Panc1 (cell line): ENCODE results near the gene GLB1L3. TPM values are rescaled to one million over a fixed set of nuclear protein-coding genes. Genes with fewer than 3 reads are reported as not detected.

Experiments
- ATAC-seq: fragments of 200-7000 bp; cut with Tn5 transposase; 2 replicates; pipeline ENCODE4 v1.9.1; 2020; ENCODE audit warnings: mild to moderate bottlenecking, moderate library complexity
- BruUV-seq: library from RNA; stranded (reverse); fragments of 400-500 nt; replicated peaks from 2 replicates; lab custom pipeline; 2021; lab: Mats Ljungman, UMichigan
- CTCF ChIA-PET: fragments of 300-600 bp; sonication (Branson Sonifier 250); formaldehyde crosslinking; loops from one replicate; lab custom pipeline; 2022; ENCODE audit warnings: antibody characterized with exemption; lab: Charles Lee
- POLR2A ChIA-PET: fragments of 300-600 bp; sonication (Branson Sonifier 250); formaldehyde crosslinking; loops from one replicate; lab custom pipeline; 2022; ENCODE audit warnings: antibody characterized with exemption; lab: Charles Lee
- DNase-seq: peaks from one replicate; pipeline ENCODE4 v3.0.0-alpha.2; 2010; ENCODE audit warnings: low read depth, low spot score
- H3K27ac ChIP-seq: 2 replicates; pipeline ENCODE4 v1.5.1; 2011; ENCODE audit warnings: mild to moderate bottlenecking, low read length, inconsistent platforms
- H3K27me3 ChIP-seq: fragments of 200-500 bp; sonication (Bioruptor generic); 2 replicates; pipeline ENCODE4 v1.6.0; 2014; ENCODE audit warnings: low read length, inconsistent platforms; ENCODE audit not compliant: control insufficient read depth, insufficient read depth
- H3K36me3 ChIP-seq: fragments of 200-500 bp; sonication (Bioruptor generic); 2 replicates; pipeline ENCODE4 v1.5.1; 2014; ENCODE audit warnings: inconsistent platforms, mild to moderate bottlenecking, low read length, moderate library complexity; ENCODE audit not compliant: control insufficient read depth, insufficient read depth
- H3K4me1 ChIP-seq: 2 replicates; pipeline ENCODE4 v1.5.1; 2011; ENCODE audit warnings: inconsistent platforms, mild to moderate bottlenecking, low read length, moderate library complexity; ENCODE audit not compliant: control insufficient read depth, insufficient read depth
- H3K4me3 ChIP-seq, 2 experiments: 2 replicates each; pipeline ENCODE4 v1.5.1; 2011 to 2012; ENCODE audit warnings: low read depth in 2 of 2, low read length in 2 of 2, mild to moderate bottlenecking in 2 of 2, inconsistent platforms in 1 of 2, moderate library complexity in 1 of 2
- H3K9me3 ChIP-seq: fragments of 200-500 bp; sonication (Bioruptor generic); 2 replicates; pipeline ENCODE4 v1.5.1; 2014; ENCODE audit warnings: low read depth, mild to moderate bottlenecking, inconsistent platforms, low read length, moderate library complexity; ENCODE audit not compliant: control insufficient read depth, insufficient read depth
- POLR2AphosphoS5 ChIP-seq: IDR thresholded peaks from 2 replicates; pipeline ENCODE4 v1.6.1; 2012; ENCODE audit warnings: mild to moderate bottlenecking, low read depth, low read length, moderate library complexity
- SIN3A ChIP-seq: IDR thresholded peaks from 2 replicates; pipeline ENCODE4 v1.6.1; 2012; ENCODE audit warnings: low read depth, mild to moderate bottlenecking, low read length, moderate library complexity, borderline replicate concordance; ENCODE audit not compliant: insufficient read depth
- TCF7L2 ChIP-seq: IDR thresholded peaks from 2 replicates; pipeline ENCODE4 v1.6.1; 2011; ENCODE audit warnings: mild to moderate bottlenecking, low read depth, low read length, inconsistent platforms
- in situ Hi-C: cut with HindIII; loops from 2 replicates; pipeline ENCODE4 v1.10.0; 2016; ENCODE audit warnings: low sequenced_read_pairs, low pct_unique_long_range_greater_than_20kb
- intact Hi-C: fragments of 100-400 bp; cut with micrococcal nuclease; formaldehyde crosslinking; loops from one replicate; pipeline ENCODE4 v1.10.0; 2022; ENCODE audit not compliant: unreplicated experiment
- total RNA-seq: library from RNA; stranded (reverse); gene quantifications from one replicate; pipeline ENCODE4 v1.2.1, GENCODE V29; 2021; ENCODE audit not compliant: unreplicated experiment
- TF ChIP-seq, protein P1 (sequence below), 2 experiments: IDR thresholded peaks; 2 replicates each; pipeline ENCODE4 v1.6.1; 2011 to 2012; ENCODE audit warnings: low read depth in 2 of 2, control low read depth in 1 of 2, low read length in 1 of 2, mild to moderate bottlenecking in 1 of 2, moderate library complexity in 1 of 2; ENCODE audit not compliant: insufficient read depth in 1 of 2
- TF ChIP-seq, protein P2 (sequence below): fragments of 450-650 bp; IDR thresholded peaks from 2 replicates; pipeline ENCODE4 v1.5.1; 2017; ENCODE audit warnings: mild to moderate bottlenecking

GLB1L3 gene
- total RNA-seq, 1 experiment from 2014 or later, result not detected

GRCh38 chr11:134228625-134229024 is 47.6 kb upstream of the GLB1L3 start:
- Histone ChIP-seq H3K36me3 (no peaks in the 10 kb centered on the region; the same call in 1 of the 2 replicates), H3K4me1 (peaks cover 20% of the 10 kb centered on the region), H3K4me3 (no peak overlapping the region), H3K27me3 (no peaks in the 10 kb centered on the region), H3K9me3 (no peaks in the 10 kb centered on the region), H3K27ac (no peak overlapping the region)
- ATAC-seq, result no peak
- intact Hi-C loops, result no loop called here
- POLR2A ChIA-PET, result no interaction called here
- DNase-seq, result no peak
- CTCF ChIA-PET, result interaction anchor here (0.6 kb wide), 1 partner anchor 46 kb away, joined by 4 read pairs; no protein-coding TSS in a partner anchor
- no TSS peak for BruUV-seq
- in situ Hi-C loops, result no loop called here
- TF ChIP-seq POLR2AphosphoS5 (no peak), TCF7L2 (no peak), SIN3A (no peak)
- TF ChIP-seq, protein P1, sequence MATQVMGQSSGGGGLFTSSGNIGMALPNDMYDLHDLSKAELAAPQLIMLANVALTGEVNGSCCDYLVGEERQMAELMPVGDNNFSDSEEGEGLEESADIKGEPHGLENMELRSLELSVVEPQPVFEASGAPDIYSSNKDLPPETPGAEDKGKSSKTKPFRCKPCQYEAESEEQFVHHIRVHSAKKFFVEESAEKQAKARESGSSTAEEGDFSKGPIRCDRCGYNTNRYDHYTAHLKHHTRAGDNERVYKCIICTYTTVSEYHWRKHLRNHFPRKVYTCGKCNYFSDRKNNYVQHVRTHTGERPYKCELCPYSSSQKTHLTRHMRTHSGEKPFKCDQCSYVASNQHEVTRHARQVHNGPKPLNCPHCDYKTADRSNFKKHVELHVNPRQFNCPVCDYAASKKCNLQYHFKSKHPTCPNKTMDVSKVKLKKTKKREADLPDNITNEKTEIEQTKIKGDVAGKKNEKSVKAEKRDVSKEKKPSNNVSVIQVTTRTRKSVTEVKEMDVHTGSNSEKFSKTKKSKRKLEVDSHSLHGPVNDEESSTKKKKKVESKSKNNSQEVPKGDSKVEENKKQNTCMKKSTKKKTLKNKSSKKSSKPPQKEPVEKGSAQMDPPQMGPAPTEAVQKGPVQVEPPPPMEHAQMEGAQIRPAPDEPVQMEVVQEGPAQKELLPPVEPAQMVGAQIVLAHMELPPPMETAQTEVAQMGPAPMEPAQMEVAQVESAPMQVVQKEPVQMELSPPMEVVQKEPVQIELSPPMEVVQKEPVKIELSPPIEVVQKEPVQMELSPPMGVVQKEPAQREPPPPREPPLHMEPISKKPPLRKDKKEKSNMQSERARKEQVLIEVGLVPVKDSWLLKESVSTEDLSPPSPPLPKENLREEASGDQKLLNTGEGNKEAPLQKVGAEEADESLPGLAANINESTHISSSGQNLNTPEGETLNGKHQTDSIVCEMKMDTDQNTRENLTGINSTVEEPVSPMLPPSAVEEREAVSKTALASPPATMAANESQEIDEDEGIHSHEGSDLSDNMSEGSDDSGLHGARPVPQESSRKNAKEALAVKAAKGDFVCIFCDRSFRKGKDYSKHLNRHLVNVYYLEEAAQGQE (IDR thresholded peaks at IDR 0.05; ENCODE audit: insufficient read depth in 1 of 2, low read depth in 2 of 2, low read length in 1 of 2), result no peak
- TF ChIP-seq, protein P2, sequence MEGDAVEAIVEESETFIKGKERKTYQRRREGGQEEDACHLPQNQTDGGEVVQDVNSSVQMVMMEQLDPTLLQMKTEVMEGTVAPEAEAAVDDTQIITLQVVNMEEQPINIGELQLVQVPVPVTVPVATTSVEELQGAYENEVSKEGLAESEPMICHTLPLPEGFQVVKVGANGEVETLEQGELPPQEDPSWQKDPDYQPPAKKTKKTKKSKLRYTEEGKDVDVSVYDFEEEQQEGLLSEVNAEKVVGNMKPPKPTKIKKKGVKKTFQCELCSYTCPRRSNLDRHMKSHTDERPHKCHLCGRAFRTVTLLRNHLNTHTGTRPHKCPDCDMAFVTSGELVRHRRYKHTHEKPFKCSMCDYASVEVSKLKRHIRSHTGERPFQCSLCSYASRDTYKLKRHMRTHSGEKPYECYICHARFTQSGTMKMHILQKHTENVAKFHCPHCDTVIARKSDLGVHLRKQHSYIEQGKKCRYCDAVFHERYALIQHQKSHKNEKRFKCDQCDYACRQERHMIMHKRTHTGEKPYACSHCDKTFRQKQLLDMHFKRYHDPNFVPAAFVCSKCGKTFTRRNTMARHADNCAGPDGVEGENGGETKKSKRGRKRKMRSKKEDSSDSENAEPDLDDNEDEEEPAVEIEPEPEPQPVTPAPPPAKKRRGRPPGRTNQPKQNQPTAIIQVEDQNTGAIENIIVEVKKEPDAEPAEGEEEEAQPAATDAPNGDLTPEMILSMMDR, result no peak

- ATAC-seq (no peak), DNase-seq (no peak)
- Histone ChIP-seq H3K9me3 (no peaks in the 10 kb centered on the region), H3K36me3 (no peaks in the 10 kb centered on the region; the same call in 1 of the 2 replicates), H3K27me3 (no peaks in the 10 kb centered on the region), H3K4me3 (no peak overlapping the region), H3K4me1 (peaks cover 20% of the 10 kb centered on the region), H3K27ac (no peak overlapping the region)
- ChIA-PET POLR2A (no interaction called here), CTCF (interaction anchor here (0.6 kb wide), 1 partner anchor 45 kb away, joined by 4 read pairs; no protein-coding TSS in a partner anchor)
- in situ Hi-C loops (no loop called here), intact Hi-C loops (no loop called here)
- TF ChIP-seq POLR2AphosphoS5, result no peak
- TF ChIP-seq, protein P2, result no peak
- TF ChIP-seq SIN3A, result no peak
- no peak for TF ChIP-seq TCF7L2
- BruUV-seq, result no TSS peak
These were observed 46.9 kb upstream of the GLB1L3 start for GRCh38 chr11:134229126-134229790.
